Neural progenitor cell (in vitro differentiated cells): ENCODE data around the gene MRPL36.

ENCODE experiments used
- EZH2 ChIP-seq: fragments of 200-600 bp; sonication (generic); IDR thresholded peaks from 2 replicates; pipeline ENCODE4 v1.6.1; 2017; ENCODE audit warnings: antibody characterized with exemption, mild to moderate bottlenecking, moderate library complexity
- EZH2phosphoT487 ChIP-seq: fragments of 200-600 bp; sonication (generic); IDR thresholded peaks from 2 replicates; pipeline ENCODE4 v1.6.1; 2017; ENCODE audit warnings: antibody characterized with exemption

DNA sequence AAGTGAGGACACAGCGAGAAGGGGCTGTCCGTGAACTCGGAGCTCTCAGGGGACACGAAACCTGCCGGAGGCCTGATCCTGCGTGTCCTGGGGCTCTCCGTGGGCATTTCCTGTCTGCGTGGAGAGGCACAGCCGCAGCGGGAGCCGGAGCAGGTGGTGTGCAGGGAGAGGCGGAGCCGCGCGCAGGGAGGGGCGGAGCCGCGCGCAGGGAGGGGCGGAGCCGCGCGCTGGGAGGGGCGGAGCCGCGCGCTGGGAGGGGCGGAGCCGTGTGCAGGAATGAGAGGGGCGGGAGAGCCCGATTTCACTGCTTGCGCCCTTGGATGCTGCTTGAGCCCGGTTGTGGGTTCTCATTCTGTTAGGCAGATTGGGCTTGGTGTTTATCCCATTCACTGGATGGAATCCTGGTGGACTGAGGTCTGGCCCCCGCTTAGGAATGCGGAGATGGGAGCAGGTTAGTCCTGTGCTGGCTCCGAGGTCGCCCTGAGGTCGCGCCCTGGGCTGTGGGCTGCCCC lies 28.3 kb upstream of the MRPL36 start:
- TF ChIP-seq EZH2 (no peak), EZH2phosphoT487 (no peak)
